Smooth muscle cell (in vitro differentiated cells): ENCODE results near the gene TERT. TPM values are rescaled to one million over a fixed set of nuclear protein-coding genes. Genes with fewer than 3 reads are reported as not detected.

Experiments
- DNase-seq: peaks from one replicate; lab custom pipeline; 2025; ENCODE audit not compliant: unreplicated experiment; lab: John Stamatoyannopoulos, UW
- H2AFZ ChIP-seq: fragments of 200-600 bp; sonication (generic); 2 replicates; pipeline ENCODE4 v1.6.0; 2016; ENCODE audit warnings: antibody characterized with exemption, low read depth, mild to moderate bottlenecking
- H3F3A ChIP-seq: fragments of 200-600 bp; sonication (generic); 2 replicates; pipeline ENCODE4 v1.6.0; 2017; ENCODE audit warnings: antibody characterized with exemption, low read depth
- H3K27ac ChIP-seq: fragments of 200-600 bp; sonication (generic); 2 replicates; pipeline ENCODE4 v1.5.1; 2016; ENCODE audit warnings: low read depth, mild to moderate bottlenecking
- H3K27me3 ChIP-seq: fragments of 200-600 bp; sonication (generic); 2 replicates; pipeline ENCODE4 v1.6.1; 2016; ENCODE audit warnings: low read depth, mild to moderate bottlenecking
- H3K36me3 ChIP-seq: fragments of 200-600 bp; sonication (generic); 2 replicates; pipeline ENCODE4 v1.5.1; 2016; ENCODE audit warnings: low read depth
- H3K4me1 ChIP-seq: fragments of 200-600 bp; sonication (generic); 2 replicates; pipeline ENCODE4 v1.5.1; 2016; ENCODE audit warnings: low read depth
- H3K4me2 ChIP-seq: fragments of 200-600 bp; sonication (generic); 2 replicates; pipeline ENCODE4 v1.6.0; 2016; ENCODE audit warnings: mild to moderate bottlenecking
- H3K4me3 ChIP-seq: fragments of 200-600 bp; sonication (generic); 2 replicates; pipeline ENCODE4 v1.5.1; 2016; ENCODE audit warnings: mild to moderate bottlenecking
- H3K79me2 ChIP-seq: fragments of 200-600 bp; sonication (generic); 2 replicates; pipeline ENCODE4 v1.6.0; 2016; ENCODE audit warnings: low read depth, mild to moderate bottlenecking
- H3K9ac ChIP-seq: fragments of 200-600 bp; sonication (generic); 2 replicates; pipeline ENCODE4 v1.6.0; 2016; ENCODE audit warnings: low read depth
- H3K9me3 ChIP-seq: fragments of 200-600 bp; sonication (generic); replicated peaks from 2 replicates; pipeline ENCODE4 v1.5.1; 2016; ENCODE audit warnings: low read depth
- H4K20me1 ChIP-seq: fragments of 200-600 bp; sonication (generic); 2 replicates; pipeline ENCODE4 v1.6.0; 2016; ENCODE audit warnings: low read depth
- CTCF ChIP-seq: fragments of 200-600 bp; sonication (generic); IDR thresholded peaks from 2 replicates; pipeline ENCODE4 v1.5.1; 2017; ENCODE audit warnings: borderline replicate concordance, mild to moderate bottlenecking, antibody characterized with exemption; ENCODE audit not compliant: insufficient read depth, poor library complexity, severe bottlenecking
- WGBS: methylation state at CpG from one replicate; pipeline ENCODE4 v1.1.7; 2016; ENCODE audit warnings: low lambda C conversion rate; 5-methylcytosine and 5-hydroxymethylcytosine counted together
- polyA plus RNA-seq: library from polyadenylated mRNA; unstranded; fragments of >200 nt; fragmentation: Nextera tagmentation; extraction: Ambion mirVana; gene quantifications from 2 replicates; pipeline ENCODE4 v1.2.1, GENCODE V29; 2016
- total RNA-seq: library from RNA; depleted of rRNA; stranded (reverse); fragments of >200 nt; gene quantifications from 2 replicates; pipeline ENCODE4 v1.2.3, GENCODE V29; 2014

The TERT gene
- total and polyA plus RNA-seq, 2 experiments from 2014 or later: not detected

GRCh38 chr5:1310118-1310517, 15.2 kb upstream of the TERT start:
- Histone ChIP-seq H3K4me2 (no peak overlapping the region), H3K4me3 (no peak overlapping the region), H3F3A (no peaks in the 10 kb centered on the region), H4K20me1 (no peaks in the 10 kb centered on the region), H3K9me3 (no peaks in the 10 kb centered on the region), H3K9ac (no peak overlapping the region), H3K36me3 (no peaks in the 10 kb centered on the region), H2AFZ (no peak overlapping the region), H3K27ac (no peak overlapping the region), H3K27me3 (no peaks in the 10 kb centered on the region), H3K4me1 (no peaks in the 10 kb centered on the region), H3K79me2 (no peaks in the 10 kb centered on the region)
- no peak for TF ChIP-seq CTCF
- DNase-seq: no peak
- WGBS: 85% methylated on average over 7 of the region's 7 CpGs

GRCh38 chr5:1304033-1304432, 9.2 kb upstream of the TERT start:
- Histone ChIP-seq H3K36me3 (no peaks in the 10 kb centered on the region), H3K4me1 (no peaks in the 10 kb centered on the region), H3K27ac (no peak overlapping the region), H3K4me2 (no peak overlapping the region), H3K9ac (no peak overlapping the region), H3K4me3 (no peak overlapping the region), H3K9me3 (no peaks in the 10 kb centered on the region), H3K27me3 (peaks cover 11% of the 10 kb centered on the region), H3F3A (no peaks in the 10 kb centered on the region), H2AFZ (no peak overlapping the region), H3K79me2 (no peaks in the 10 kb centered on the region), H4K20me1 (no peaks in the 10 kb centered on the region)
- no peak for DNase-seq
- 84% methylated on average over 2 of the region's 2 CpGs for WGBS
- TF ChIP-seq CTCF: no peak

GRCh38 chr5:1302258-1302657, 7.4 kb upstream of the TERT start:
- no peak overlapping the region for H3K27ac ChIP-seq
- H3K27me3 ChIP-seq: peaks cover 14% of the 10 kb centered on the region
- WGBS: 94% methylated on average over 2 of the region's 2 CpGs
- no peaks in the 10 kb centered on the region for H3K36me3 ChIP-seq
- no peak for DNase-seq
- H3F3A ChIP-seq: no peaks in the 10 kb centered on the region
- no peak overlapping the region for H3K4me2 ChIP-seq
- H3K4me1 ChIP-seq: no peaks in the 10 kb centered on the region
- no peak overlapping the region for H3K9ac ChIP-seq
- H4K20me1 ChIP-seq: no peaks in the 10 kb centered on the region
- no peaks in the 10 kb centered on the region for H3K9me3 ChIP-seq
- no peak overlapping the region for H2AFZ ChIP-seq
- H3K79me2 ChIP-seq: no peaks in the 10 kb centered on the region
- H3K4me3 ChIP-seq: no peak overlapping the region
- TF ChIP-seq CTCF: no peak

GRCh38 chr5:1300581-1301083, 5.8 kb upstream of the TERT start:
- H3K79me2 ChIP-seq: no peaks in the 10 kb centered on the region
- no peak overlapping the region for H3K4me3 ChIP-seq
- H2AFZ ChIP-seq: no peak overlapping the region
- DNase-seq: no peak
- no peaks in the 10 kb centered on the region for H3F3A ChIP-seq
- no peak for TF ChIP-seq CTCF
- no peak overlapping the region for H3K9ac ChIP-seq
- no peaks in the 10 kb centered on the region for H3K4me1 ChIP-seq
- peaks cover 29% of the 10 kb centered on the region for H3K27me3 ChIP-seq
- H4K20me1 ChIP-seq: no peaks in the 10 kb centered on the region
- no peaks in the 10 kb centered on the region for H3K9me3 ChIP-seq
- no peaks in the 10 kb centered on the region for H3K36me3 ChIP-seq
- WGBS: 92% methylated on average over 20 of the region's 20 CpGs
- H3K4me2 ChIP-seq: no peak overlapping the region
- no peak overlapping the region for H3K27ac ChIP-seq
